Measurements from ENCODE around the gene ADCY3.
A peak's percentile ranks its signal among the peaks of the same experiment; 100 is the strongest.
"Not testable (repeated sequence)": the region's sequence is repeated elsewhere in the genome, so short reads cannot be mapped to it uniquely, and the experiment has no call there.

The ADCY3 gene

DNA sequence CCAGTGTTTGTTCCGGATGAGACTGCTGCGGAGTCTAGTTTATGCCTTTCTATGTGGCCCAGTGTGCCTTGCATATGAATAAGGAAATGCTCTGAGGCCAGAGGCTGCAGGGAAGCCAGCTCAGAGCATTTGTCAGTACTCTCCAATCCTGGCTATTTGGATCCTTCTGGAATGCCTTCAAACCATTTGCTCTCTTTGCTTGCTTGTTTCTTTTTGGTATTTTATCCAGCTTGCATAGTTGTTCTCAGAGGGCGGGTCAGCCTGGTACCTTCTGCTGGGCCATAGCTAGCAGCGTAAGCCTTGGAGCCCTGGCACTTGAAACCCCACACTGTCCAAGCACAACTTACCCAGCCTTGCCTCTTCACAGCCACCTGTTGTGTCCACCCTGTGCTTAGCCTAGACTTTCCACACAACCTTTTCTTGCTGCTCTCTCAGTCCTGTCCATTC lies 106.3 kb downstream of the ADCY3 start:
- no peak for DNase-seq (ENCODE audit: low read depth)

DNA sequence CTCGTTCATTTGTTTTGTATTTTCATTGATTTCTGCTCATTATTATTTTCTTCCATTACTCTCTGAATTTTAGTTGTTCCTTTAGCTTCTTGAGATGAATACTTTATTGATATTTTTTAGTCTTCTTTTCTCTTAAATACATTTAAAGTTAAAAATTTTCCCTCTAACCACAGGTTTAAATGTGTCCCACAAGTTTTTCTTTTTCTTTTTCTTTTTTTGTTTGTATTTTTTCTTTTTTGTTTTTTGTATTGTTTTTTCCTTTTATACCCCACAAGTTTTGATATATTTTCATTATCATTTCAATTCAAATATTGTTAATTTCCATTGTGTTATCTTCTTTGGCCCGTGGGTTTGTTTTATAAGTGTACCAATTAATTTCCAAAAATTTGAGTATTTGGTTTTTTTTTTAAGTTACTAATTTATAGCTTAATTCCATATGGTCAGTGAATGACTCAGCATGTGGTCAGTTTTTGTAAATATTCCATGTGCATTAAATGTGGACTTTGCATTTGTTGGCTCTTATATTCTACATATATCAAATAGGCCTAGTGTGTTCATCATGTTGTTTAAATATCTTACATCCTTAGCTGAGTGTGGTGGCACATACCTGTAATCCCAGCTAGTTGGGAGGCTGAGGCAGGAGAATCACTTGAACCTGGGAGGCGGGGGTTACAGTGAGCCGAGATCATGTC lies 110.6 kb downstream of the ADCY3 start:
- peak; percentile 55 for DNase-seq (ENCODE audit: low read depth)

DNA sequence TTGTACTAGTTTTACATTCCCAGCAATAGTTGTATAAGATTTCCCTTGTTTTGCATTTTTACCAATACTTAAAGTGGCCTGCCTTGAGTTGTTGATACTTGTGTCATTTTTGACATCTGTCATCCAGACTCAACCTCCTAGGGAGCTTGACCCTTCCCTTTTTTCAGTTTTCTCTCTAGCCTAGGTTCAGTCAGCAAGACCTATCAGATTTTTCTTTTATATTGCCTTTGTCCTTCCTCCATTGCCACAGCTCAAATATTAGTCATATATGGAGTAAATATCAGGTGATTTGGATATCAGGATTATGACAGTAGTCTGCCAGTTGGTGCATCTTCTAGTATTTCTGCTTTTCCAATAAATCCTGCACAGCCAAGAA lies 113.4 kb downstream of the ADCY3 start:
- no peak for DNase-seq (ENCODE audit: low read depth)

DNA sequence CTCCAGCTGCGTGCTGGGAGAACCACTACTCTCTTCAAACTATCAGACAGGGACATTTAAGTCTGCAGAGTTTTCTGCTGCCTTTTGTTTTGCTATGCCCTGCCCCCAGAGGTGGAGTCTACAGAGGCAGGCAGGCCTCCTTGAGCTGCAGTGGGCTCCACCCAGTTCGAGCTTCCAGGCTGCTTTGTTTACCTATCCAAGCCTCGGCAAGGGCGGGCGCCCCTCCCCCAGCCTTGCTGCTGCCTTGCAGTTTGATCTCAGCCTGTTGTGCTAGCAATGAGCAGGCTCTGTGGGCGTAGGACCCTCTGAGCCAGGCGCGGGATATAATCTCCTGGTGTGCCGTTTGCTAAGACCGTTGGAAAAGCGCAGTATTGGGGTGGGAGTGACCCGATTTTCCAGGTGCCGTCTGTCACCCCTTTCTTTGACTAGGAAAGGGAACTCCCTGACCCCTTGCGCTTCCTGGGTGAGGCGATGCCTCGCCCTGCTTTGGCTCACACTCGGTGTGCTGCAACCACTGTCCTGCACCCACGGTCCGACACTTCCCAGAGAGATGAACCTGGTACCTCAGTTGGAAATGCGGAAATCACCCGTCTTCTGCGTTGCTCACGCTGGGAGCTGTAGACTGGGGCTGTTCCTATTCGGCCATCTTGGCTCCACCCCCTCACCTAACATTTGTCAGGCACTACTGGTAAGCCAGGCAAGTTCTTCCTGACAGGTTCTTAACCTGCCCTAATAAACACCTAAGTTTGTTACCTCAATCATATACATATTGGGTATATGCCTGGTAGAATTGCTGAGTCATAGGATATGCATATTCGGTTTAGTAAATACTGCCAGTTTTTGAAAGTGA lies 114.0 kb downstream of the ADCY3 start:
- DNase-seq (ENCODE audit: low read depth): not testable (repeated sequence)

DNA sequence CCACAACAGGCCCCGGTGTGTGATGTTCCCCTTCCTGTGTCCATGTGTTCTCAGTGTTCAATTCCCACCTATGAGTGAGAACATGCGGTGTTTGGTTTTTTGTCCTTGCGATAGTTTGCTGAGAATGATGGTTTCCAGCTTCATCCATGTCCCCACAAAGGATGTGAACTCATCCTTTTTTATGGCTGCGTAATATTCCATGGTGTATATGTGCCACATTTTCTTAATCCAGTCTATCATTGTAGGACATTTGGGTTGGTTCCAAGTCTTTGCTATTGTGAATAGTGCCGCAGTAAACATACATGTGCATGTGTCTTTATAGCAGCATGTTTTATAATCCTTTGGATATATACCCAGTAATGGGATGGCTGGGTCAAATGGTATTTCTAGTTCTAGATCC lies 119.5 kb downstream of the ADCY3 start:
- DNase-seq (ENCODE audit: low read depth): not testable (repeated sequence)

DNA sequence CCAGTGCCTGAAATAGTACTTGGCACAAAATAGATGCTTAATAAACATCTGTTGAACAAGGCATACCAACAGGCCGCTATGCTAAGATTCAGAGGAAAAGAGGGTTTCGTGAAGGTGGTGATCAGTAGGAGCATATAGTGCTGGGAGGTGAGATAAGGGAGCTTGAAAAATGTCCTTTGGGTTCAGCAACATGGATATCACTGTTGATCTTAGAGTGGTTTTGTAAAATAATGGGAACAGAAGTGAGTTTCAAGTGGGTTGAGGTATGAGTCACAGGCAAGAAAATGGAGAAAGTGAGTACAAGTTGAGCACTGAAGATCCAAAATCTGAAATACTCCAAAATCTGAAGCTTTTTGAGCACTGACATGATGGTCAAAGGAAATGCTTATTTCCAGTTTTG lies 122.4 kb downstream of the ADCY3 start:
- DNase-seq (ENCODE audit: low read depth): no peak

DNA sequence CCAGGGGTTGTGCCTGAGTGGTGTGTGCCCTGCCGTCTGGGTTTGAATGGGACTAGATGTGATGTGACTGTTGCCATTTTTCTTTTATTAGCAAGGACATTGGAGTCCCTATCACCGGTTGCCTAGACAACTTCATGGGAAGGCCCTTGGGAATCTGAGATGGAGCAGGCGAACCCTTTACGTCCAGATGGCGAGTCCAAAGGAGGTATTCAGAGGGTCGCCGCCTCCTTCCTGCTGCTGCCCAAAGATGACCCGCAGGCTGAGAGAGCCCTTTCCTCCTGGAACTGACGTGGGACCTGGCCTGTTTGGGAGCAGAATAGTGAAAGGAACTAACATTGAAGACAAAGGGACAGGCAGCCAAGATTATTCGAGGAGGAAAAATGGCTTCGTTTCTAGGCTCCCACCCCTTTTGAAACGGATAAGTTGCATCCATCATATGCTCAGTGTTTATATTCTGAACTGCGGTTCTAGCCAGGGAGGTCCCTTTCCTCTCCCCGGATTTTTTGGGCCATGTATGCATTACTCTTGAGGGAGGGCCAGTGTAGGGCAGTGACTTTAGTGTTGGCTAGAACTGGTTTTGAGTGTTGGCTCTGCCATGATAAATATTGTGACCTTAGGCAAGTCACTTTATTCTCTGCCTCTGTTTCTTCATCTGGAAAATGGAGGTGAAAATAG lies 126.1 kb downstream of the ADCY3 start:
- DNase-seq (ENCODE audit: low read depth): no peak

DNA sequence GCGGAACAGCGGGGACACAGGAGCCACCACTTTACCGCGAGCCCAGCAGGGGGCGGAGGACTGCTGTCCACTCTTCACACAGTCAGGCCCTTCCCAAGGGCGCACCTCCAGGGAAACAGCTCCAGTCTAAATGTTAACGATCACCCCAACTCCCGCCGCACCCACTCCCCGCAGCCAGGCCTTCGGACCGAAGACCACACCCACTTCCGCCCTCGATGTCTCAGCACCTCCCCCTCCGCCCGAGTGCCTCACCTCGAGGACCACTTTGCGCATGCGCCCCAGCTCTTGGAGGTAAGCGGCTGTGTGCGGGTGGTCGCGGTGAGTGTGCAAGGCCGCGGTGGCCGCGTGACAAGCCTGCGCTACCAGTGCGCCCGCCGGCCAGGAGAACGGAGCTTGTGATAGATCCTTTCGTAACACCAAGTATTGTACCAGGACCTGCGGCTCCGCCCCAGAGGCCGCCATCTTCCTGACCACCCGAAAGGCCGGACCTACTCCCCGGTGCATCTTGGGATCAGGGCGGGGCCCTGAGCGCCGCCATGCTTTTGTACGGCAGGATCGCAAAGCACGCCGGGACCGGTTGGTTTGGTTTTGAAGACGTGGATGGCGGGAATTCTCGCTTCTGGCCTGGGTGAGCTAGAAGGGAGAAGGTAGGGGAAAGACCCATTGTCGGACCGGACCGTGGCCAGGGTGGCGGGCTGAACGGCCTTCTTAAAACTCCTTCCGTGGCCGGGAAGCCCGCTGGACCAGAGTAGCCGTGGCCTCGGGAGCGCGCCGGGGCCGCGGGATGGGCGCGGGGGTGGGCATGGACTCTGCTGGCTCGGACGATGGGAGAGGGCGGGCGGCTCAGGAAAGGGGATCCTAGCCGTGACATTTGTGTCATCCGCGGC lies 126.9 kb downstream of the ADCY3 start, which contains the start of the genes CENPO and PTRHD1:
Gene CENPO (plus strand): TSS at position 552 of the 887 bp plus-strand sequence. CDS start 495 bp downstream, outside the sequence.
Gene PTRHD1 (minus strand): TSS at position 518 of the 887 bp plus-strand sequence. CDS start 14 bp downstream, at position 504.
- peak; percentile 88 for DNase-seq (ENCODE audit: low read depth)

DNA sequence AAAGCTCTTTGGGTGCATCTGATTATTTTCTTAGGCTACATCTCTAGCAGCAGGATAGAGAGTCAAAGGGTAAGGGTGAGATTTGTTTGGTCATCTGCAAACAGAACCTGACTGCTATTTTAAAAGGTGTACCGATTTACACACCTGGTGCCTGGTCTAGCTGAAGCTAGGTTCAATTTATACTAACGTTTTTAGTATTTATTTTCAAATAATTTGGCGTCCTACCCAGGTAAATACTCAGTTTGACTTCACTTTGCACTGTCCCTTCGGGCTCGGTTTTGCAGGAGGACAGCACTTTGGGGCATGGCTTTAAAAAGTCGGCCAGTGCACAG lies 127.5 kb downstream of the ADCY3 start:
- no peak for DNase-seq (ENCODE audit: low read depth)

DNA sequence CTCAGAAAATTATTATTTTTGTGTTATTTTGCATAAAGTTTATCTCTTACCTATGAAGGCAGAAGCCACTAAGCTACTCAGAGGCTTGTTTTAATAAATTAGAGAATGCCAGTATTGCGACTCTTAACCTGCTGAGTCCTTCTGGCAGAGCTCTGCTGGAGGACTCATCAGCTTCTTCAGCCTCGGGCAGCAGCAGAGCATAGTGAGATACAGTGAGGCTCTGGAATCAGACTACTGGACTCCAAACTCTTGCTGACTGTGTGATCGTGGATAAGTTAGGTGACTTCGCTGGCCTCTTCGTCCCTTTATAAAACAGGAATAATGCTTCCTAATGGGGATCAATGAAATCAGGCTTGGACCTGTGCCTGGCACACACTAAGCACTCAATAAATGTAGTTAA lies 128.6 kb downstream of the ADCY3 start:
- DNase-seq (ENCODE audit: low read depth): no peak

DNA sequence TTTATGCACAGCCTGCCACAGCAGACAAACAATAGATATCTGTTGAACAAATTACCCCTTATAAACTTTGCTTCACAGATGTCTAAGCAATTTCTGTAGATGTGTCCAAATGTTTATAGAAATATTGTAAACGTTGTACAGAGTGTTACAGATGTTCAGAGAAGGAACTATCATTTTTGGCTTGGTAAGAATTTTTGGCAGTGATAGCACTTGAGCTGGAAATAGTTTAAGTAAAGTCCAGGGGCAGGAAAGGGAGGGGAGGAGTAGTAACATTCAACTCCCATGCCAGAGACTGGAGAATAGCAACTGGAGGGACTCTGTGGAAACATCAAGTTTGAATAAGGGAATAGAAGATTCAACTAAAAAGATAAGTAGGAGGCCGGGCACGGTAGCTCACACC lies 131.2 kb downstream of the ADCY3 start:
- DNase-seq (ENCODE audit: low read depth): no peak

DNA sequence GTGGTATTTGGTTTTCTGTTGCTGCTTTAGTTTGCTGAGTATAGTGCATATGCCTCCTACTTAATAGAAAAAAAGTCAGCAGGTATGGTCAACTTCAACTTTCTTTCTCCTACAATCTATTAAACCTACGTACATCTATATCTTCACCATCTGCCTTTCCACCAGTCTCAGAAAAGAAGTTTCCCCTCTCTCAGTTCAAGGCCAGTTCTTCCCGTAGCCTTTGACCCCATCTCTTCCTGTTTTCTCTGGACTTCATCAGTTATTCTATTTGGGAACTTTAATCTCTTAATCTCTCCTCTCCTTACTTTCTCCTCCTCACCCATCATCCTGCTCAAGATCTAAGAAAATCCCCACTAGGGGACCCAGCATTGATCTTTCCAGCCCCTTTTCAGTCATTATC lies 132.5 kb downstream of the ADCY3 start:
- no peak for DNase-seq (ENCODE audit: low read depth)

DNA sequence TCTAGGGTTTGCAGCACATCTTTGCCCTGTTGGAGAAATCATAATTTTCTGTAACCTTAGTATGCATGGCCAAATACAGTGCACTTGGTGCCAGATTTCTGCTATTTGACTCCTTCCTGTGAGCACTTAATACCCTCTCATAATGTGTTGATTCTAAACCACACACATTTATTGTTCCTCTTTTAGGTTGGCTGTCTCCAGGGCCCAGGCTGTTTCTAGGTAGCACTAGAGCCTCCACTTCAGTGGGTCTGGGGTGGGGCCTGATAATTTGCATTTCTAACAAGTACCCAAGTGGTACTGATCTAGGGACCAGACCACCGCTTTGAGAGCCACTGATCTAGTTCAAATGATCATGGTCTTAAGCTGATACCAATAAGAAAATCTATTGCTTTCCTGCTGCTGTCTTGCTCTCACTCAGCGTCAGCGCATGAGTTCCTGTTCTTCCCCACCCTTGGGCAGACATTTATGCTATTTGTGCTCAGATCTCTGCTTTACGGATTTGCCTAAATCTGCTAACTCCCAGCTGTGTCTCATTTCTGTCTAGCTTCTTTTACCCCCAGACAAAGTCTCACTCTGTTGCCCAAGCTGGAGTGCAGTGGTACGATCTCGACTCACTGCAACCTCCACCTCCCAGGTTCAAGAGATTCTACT lies 134.2 kb downstream of the ADCY3 start:
- no peak for DNase-seq (ENCODE audit: low read depth)

DNA sequence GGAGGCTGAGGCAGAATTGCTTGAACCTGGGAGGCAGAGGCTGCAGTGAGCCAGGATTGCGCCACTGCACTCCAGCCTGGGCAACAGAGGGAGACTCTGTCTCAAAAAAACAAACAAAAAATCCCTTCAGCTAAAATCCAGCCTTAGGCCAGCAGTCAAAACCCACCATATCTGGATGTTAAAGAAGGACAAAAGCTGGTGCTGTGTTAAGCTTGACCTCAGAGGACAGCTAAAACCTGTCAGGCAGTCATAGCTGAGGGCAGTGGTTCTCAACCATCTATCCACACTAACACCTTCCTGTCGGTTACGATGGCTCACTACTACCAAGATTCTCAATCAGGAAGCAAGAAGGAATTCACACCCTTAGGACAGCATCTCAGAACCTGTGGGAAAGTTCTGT lies 136.4 kb downstream of the ADCY3 start:
- DNase-seq (ENCODE audit: low read depth): no peak

DNA sequence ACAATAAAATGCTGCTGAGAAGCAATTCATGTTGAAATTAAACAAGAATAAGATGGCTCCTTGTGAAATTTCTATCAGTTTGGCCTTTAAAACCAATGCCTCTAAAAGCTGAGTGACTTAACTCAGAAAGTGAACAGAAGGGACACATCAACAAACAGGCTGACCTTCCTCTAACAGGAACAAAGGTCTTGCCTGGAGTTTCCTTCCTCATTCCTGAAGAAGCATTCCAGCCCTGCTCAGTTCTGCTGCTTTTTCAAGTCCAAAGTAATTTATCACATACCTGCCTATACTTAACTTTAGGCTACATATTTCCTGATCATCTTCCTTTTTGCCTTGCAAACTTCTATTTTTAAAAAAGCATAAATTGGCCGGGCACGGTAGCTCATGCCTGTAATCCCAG lies 140.9 kb downstream of the ADCY3 start:
- DNase-seq (ENCODE audit: low read depth): no peak

DNA sequence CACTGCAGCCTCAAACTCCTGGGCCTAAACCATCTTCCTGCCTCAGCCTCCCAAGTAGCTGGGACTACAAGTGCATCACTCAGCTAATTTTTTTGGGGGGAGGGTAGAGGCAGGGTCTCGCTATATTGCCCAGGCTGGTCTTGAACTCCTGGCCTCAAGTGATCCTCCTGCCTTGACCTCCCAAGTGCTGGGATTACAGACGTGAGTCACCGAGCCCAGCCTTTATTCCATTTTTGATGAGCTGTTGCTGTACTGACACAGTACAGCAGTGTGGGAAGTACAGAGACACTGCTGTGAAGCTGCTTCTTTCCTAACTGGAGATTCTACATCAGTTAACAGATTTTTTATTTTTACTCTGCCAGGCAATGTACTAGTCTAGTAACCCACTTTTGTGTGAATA lies 145.7 kb downstream of the ADCY3 start:
- DNase-seq (ENCODE audit: low read depth): no peak

DNA sequence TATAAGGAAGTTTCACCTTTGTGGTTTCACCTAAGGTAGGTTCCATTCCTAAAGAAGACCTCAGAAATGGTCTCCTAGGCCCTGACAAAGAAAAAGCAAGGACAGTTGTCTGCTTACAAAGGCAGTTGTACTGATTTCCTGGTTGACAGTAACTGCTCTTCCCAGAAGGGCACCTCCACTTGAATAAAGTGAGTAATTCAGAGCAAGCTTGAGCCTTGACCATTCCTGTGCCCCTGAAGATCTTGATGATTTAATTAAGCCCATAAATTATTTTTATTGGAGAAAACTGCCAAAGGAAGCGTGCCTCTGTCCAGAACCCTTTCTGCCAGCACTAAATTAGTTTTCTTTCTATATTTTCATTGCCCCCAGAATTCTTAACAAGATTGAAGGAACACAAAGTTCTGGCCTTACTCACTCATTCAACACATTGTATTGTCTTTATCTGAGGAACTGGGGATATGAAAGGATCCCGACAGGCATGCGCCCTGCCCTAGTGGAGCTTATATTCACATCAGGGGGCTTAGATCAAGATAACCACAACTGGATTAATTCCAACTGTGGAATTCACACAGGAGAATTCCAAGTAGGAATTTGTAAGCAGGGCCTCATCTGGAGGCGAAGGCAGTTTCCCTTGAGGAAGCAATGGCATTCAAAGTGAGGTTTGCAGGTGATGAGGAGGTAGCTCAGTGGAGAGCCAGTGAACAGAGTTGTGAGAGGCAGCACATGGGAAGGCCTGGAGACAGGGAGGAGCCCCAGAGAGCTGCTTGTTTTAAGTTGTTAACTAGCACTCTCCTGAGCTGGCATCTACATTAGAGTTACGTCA lies 148.1 kb downstream of the ADCY3 start:
- DNase-seq (ENCODE audit: low read depth): no peak

DNA sequence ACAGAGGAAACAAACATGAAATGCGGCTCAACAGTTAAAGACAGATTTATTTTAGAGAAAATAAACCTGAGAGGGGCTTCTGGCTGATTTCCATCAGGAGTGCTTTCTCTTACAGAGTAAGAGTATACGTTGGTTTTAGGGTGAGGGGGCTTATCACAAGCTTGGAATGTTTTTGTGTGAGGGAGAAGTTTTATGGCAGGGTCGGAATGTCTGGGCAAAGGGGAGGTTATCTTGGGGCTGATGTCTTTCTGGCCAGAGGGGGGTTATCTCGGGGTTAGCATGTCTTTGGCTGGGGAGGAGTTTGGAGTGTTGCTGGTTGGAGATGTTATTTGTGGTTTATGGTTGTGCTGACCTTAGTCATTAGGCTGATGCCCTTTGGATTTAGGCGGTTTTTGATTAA lies 149.0 kb downstream of the ADCY3 start:
- DNase-seq (ENCODE audit: low read depth): no peak

Measured in HS-5 (cell line).